Liver (tissue), 9 donors: ENCODE measurements around the gene PEX5L. TPM values are rescaled to one million over a fixed set of nuclear protein-coding genes. Genes with fewer than 3 reads are reported as not detected.

Experiments used
- DNase-seq: peaks from one replicate; pipeline ENCODE4 v3.0.0-alpha.2; 2017; ENCODE audit warnings: low spot score
- H3K27ac ChIP-seq, 2 donors: one replicate each; pipeline ENCODE4 v1.7.0; 2013; ENCODE audit warnings: inconsistent platforms in 2 of 2, low read length in 2 of 2, control low read depth in 1 of 2, low read depth in 1 of 2, mild to moderate bottlenecking in 1 of 2
- H3K27me3 ChIP-seq, 4 donors: one replicate each; pipeline versions ENCODE4 v1.6.1 to v1.7.0; 2013; ENCODE audit warnings: low read length in 3 of 4, inconsistent platforms in 1 of 4, mild to moderate bottlenecking in 1 of 4, moderate library complexity in 1 of 4; ENCODE audit not compliant: control insufficient read depth in 4 of 4, insufficient read depth in 4 of 4
- H3K36me3 ChIP-seq, 4 donors: one replicate each; pipeline versions ENCODE4 v1.6.1 to v1.7.0; 2013; ENCODE audit warnings: low read length in 3 of 4, mild to moderate bottlenecking in 3 of 4, low read depth in 1 of 4, moderate library complexity in 1 of 4; ENCODE audit not compliant: control insufficient read depth in 4 of 4, insufficient read depth in 3 of 4
- H3K4me1 ChIP-seq, 4 donors: one replicate each; pipeline versions ENCODE4 v1.6.1 to v1.7.0; 2013; ENCODE audit warnings: low read length in 3 of 4, mild to moderate bottlenecking in 3 of 4, moderate library complexity in 1 of 4; ENCODE audit not compliant: control insufficient read depth in 4 of 4, insufficient read depth in 4 of 4
- H3K4me3 ChIP-seq, 3 donors: one replicate each; pipeline versions ENCODE4 v1.6.1 to v1.7.0; 2013; ENCODE audit warnings: low read length in 3 of 3, control low read depth in 1 of 3, low read depth in 1 of 3, mild to moderate bottlenecking in 1 of 3
- H3K9ac ChIP-seq, 2 donors: one replicate each; pipeline ENCODE4 v1.7.0; 2013; ENCODE audit warnings: low read length in 2 of 2, mild to moderate bottlenecking in 2 of 2, moderate library complexity in 2 of 2, control low read depth in 1 of 2, low read depth in 1 of 2
- H3K9me3 ChIP-seq, 4 donors: one replicate each; pipeline versions ENCODE4 v1.6.1 to v1.7.0; 2013; ENCODE audit warnings: low read length in 3 of 4; ENCODE audit not compliant: control insufficient read depth in 4 of 4
- ATF3 ChIP-seq: IDR thresholded peaks from 2 replicates; pipeline ENCODE4 v1.6.1; 2016; ENCODE audit warnings: antibody characterized with exemption
- CTCF ChIP-seq: fragments of 150-350 bp; IDR thresholded peaks from 2 replicates; pipeline ENCODE4 v1.5.1; 2017; ENCODE audit warnings: improper control_type of control experiment, low read depth, low read length; ENCODE audit not compliant: missing input control
- FOXA2 ChIP-seq: IDR thresholded peaks from 2 replicates; pipeline ENCODE4 v1.6.1; 2016; ENCODE audit warnings: antibody characterized with exemption
- GABPA ChIP-seq, 2 donors: IDR thresholded peaks in 1 of 2; conservative IDR thresholded peaks in 1 of 2; 2 replicates each; pipeline ENCODE4 v1.6.1; 2016; ENCODE audit warnings: antibody characterized with exemption in 2 of 2, mild to moderate bottlenecking in 1 of 2, moderate library complexity in 1 of 2
- HNF4A ChIP-seq, 2 donors: conservative IDR thresholded peaks; 2 replicates each; pipeline ENCODE4 v1.6.1; 2016; ENCODE audit warnings: antibody characterized with exemption in 2 of 2, mild to moderate bottlenecking in 2 of 2
- JUND ChIP-seq, 2 donors: IDR thresholded peaks; 2 replicates each; pipeline ENCODE4 v1.6.1; 2016; ENCODE audit warnings: antibody characterized with exemption in 2 of 2
- RAD21 ChIP-seq, 2 donors: IDR thresholded peaks; 2 replicates each; pipeline ENCODE4 v1.6.1; 2016; ENCODE audit warnings: antibody characterized with exemption in 2 of 2, mild to moderate bottlenecking in 2 of 2
- REST ChIP-seq: IDR thresholded peaks from 2 replicates; pipeline ENCODE4 v1.6.1; 2016; ENCODE audit warnings: antibody characterized with exemption, mild to moderate bottlenecking
- RXRA ChIP-seq, 2 donors: IDR thresholded peaks; 2 replicates each; pipeline ENCODE4 v1.6.1; 2017 to 2018; ENCODE audit warnings: antibody characterized with exemption in 2 of 2, mild to moderate bottlenecking in 1 of 2
- TAF1 ChIP-seq: conservative IDR thresholded peaks from 2 replicates; pipeline ENCODE4 v1.6.1; 2016; ENCODE audit warnings: antibody characterized with exemption, mild to moderate bottlenecking
- ZBTB33 ChIP-seq: IDR thresholded peaks from 2 replicates; pipeline ENCODE4 v1.6.1; 2016; ENCODE audit warnings: antibody characterized with exemption
- WGBS: extraction: QIAGEN DNeasy Blood & Tissue Kit; methylation state at CpG from one replicate; pipeline ENCODE4 v1.1.7; 2013; 5-methylcytosine and 5-hydroxymethylcytosine counted together
- polyA plus RNA-seq, 2 donors: library from polyadenylated mRNA; stranded (reverse) in 1 of 2; unstranded in 1 of 2; fragments of 200-250 nt in 1 of 2; fragments of >200 nt in 1 of 2; fragmentation: Nextera tagmentation in 1 of 2; extraction: Ambion mirVana in 1 of 2; gene quantifications; one replicate each; pipeline versions ENCODE4 v1.2.1 to v1.2.3, GENCODE V29; 2013 to 2015
- total RNA-seq, 2 donors: library from RNA; depleted of rRNA; stranded (reverse); fragments of >200 nt; gene quantifications; one replicate each; pipeline ENCODE4 v1.2.3, GENCODE V29; 2014
- donor health status: healthy.
- donor health status: healthy.
- donor health status: healthy.
- donor health status: healthy.
- donor health status: healthy.

Gene PEX5L
- total and polyA plus RNA-seq, 4 donors: 0.03 TPM; not detected in 3

GRCh38 chr3:179955286-179955685 lies 81.5 kb downstream of the PEX5L start:
- peaks cover 0 to 5% (median 0%) of the 10 kb centered on the region in 4 donors for H3K27me3 ChIP-seq
- no peaks in the 10 kb centered on the region for H3K4me1 ChIP-seq
- H3K4me3 ChIP-seq: no peak overlapping the region
- no peaks in the 10 kb centered on the region for H3K36me3 ChIP-seq
- 78% methylated on average over 5 of the region's 5 CpGs for WGBS
- H3K9me3 ChIP-seq: peaks cover 0 to 2% (median 0%) of the 10 kb centered on the region in 4 donors
- no peak overlapping the region for H3K9ac ChIP-seq
- no peak overlapping the region for H3K27ac ChIP-seq
- TF ChIP-seq JUND (IDR thresholded peaks at IDR 0.05): no peak
- TF ChIP-seq RAD21 (IDR thresholded peaks at IDR 0.05): no peak
- DNase-seq: no peak

- Histone ChIP-seq H3K9ac (no peak overlapping the region), H3K27me3 (peaks cover 0 to 5% (median 0%) of the 10 kb centered on the region in 4 donors), H3K4me3 (no peak overlapping the region), H3K27ac (no peak overlapping the region), H3K36me3 (no peaks in the 10 kb centered on the region), H3K9me3 (peaks cover 0 to 2% (median 0%) of the 10 kb centered on the region in 4 donors), H3K4me1 (no peaks in the 10 kb centered on the region)
- TF ChIP-seq HNF4A (conservative IDR thresholded peaks at IDR 0.05): no peak
- no peak for TF ChIP-seq FOXA2
- TF ChIP-seq TAF1: no peak
- 56% methylated on average over 8 of the region's 8 CpGs for WGBS
- no peak for DNase-seq
These were observed 82.5 kb downstream of the PEX5L start for GRCh38 chr3:179953993-179954870.

- H3K9ac ChIP-seq: no peak overlapping the region
- no peak overlapping the region for H3K4me3 ChIP-seq
- H3K9me3 ChIP-seq: peaks cover 0 to 2% (median 0%) of the 10 kb centered on the region in 4 donors
- H3K27ac ChIP-seq: no peak overlapping the region
- 64% methylated on average over 5 of the region's 5 CpGs for WGBS
- peaks cover 0 to 5% (median 0%) of the 10 kb centered on the region in 4 donors for H3K27me3 ChIP-seq
- no peak for DNase-seq
- H3K36me3 ChIP-seq: no peaks in the 10 kb centered on the region
- TF ChIP-seq REST (no peak), ATF3 (no peak), TAF1 (no peak), GABPA (IDR thresholded peaks at IDR 0.05 in 1 of 2, conservative IDR thresholded peaks at IDR 0.05 in 1 of 2) (no peak), RXRA (IDR thresholded peaks at IDR 0.05) (no peak), ZBTB33 (no peak), FOXA2 (no peak), JUND (IDR thresholded peaks at IDR 0.05) (no peak), CTCF (no peak)
- H3K4me1 ChIP-seq: no peaks in the 10 kb centered on the region
These were observed 85.9 kb downstream of the PEX5L start for GRCh38 chr3:179950840-179951239.
